Endodermal cell (in vitro differentiated cells): ENCODE measurements around the gene ID2. TPM values are rescaled to one million over a fixed set of nuclear protein-coding genes. Genes with fewer than 3 reads are reported as not detected.

Source experiments
- DNase-seq: peaks from one replicate; pipeline ENCODE4 v3.0.0-alpha.2; 2017
- H3K27ac ChIP-seq: 2 replicates; pipeline ENCODE4 v1.5.1; 2013; ENCODE audit warnings: mild to moderate bottlenecking, low read depth, low read length, moderate library complexity
- H3K27me3 ChIP-seq: 2 replicates; pipeline ENCODE4 v1.6.1; 2013; ENCODE audit warnings: mild to moderate bottlenecking, low read length, moderate library complexity; ENCODE audit not compliant: insufficient read depth, control insufficient read depth, poor library complexity, severe bottlenecking
- H3K36me3 ChIP-seq: 2 replicates; pipeline ENCODE4 v1.7.0; 2013; ENCODE audit warnings: mild to moderate bottlenecking, low read length, moderate library complexity; ENCODE audit not compliant: control insufficient read depth, insufficient read depth
- H3K4me1 ChIP-seq: one replicate; pipeline ENCODE4 v1.7.0; 2013; ENCODE audit warnings: low read length; ENCODE audit not compliant: control insufficient read depth, insufficient read depth
- H3K4me3 ChIP-seq: 2 replicates; pipeline ENCODE4 v1.5.1; 2013; ENCODE audit warnings: mild to moderate bottlenecking, low read length, moderate library complexity
- H3K9ac ChIP-seq: 2 replicates; pipeline ENCODE4 v1.6.1; 2013; ENCODE audit warnings: mild to moderate bottlenecking, low read length, moderate library complexity; ENCODE audit not compliant: poor library complexity, severe bottlenecking; ENCODE audit errors: extremely low read depth
- H3K9me3 ChIP-seq: 2 replicates; pipeline ENCODE4 v1.6.1; 2013; ENCODE audit warnings: mild to moderate bottlenecking, low read length, moderate library complexity; ENCODE audit not compliant: control insufficient read depth
- H3K27ac Mint-ChIP-seq: 2 replicates; pipeline ENCODE4 v1.8.0; 2020; ENCODE audit warnings: mixed read lengths
- H3K27me3 Mint-ChIP-seq: 2 replicates; pipeline ENCODE4 v1.8.0; 2021; ENCODE audit warnings: mild to moderate bottlenecking, mixed read lengths; ENCODE audit not compliant: insufficient read depth
- H3K36me3 Mint-ChIP-seq: 2 replicates; pipeline ENCODE4 v1.8.0; 2020; ENCODE audit warnings: low read depth, mixed read lengths
- H3K4me1 Mint-ChIP-seq: 2 replicates; pipeline ENCODE4 v1.8.0; 2020; ENCODE audit warnings: mixed read lengths
- H3K4me3 Mint-ChIP-seq: 2 replicates; pipeline ENCODE4 v1.8.0; 2020; ENCODE audit warnings: mild to moderate bottlenecking, moderate library complexity, mixed read lengths
- H3K9me3 Mint-ChIP-seq: 2 replicates; pipeline ENCODE4 v1.8.0; 2020; ENCODE audit warnings: mild to moderate bottlenecking, mixed read lengths
- WGBS, 2 experiments: methylation state at CpG; one replicate each; pipeline versions ENCODE4 v1.1.5 to v1.1.7; 2013; ENCODE audit warnings: missing lambda C conversion rate in 2 of 2, mixed read lengths in 1 of 2; ENCODE audit not compliant: insufficient coverage in 1 of 2, insufficient read length in 1 of 2; 5-methylcytosine and 5-hydroxymethylcytosine counted together
- total RNA-seq, 2 donors: library from RNA; stranded (reverse); fragmentation: NEBNext Ultra II Directional in 1 of 2; extraction: Animal tissue kit (Norgen Biotek cat#: 25700) in 1 of 2; gene quantifications; 2 replicates in 1 of 2; 3 replicates in 1 of 2; pipeline ENCODE4 v1.2.1, GENCODE V29; 2021
- TF ChIP-seq, protein P1 (sequence below): fragments of 200-600 bp; sonication (generic); conservative IDR thresholded peaks from 2 replicates; pipeline ENCODE4 v1.5.0; 2021; ENCODE audit warnings: antibody characterized with exemption, mild to moderate bottlenecking

ID2 gene
- total RNA-seq, 2 donors from 2014 or later = 83.5 to 91.2 TPM

DNA sequence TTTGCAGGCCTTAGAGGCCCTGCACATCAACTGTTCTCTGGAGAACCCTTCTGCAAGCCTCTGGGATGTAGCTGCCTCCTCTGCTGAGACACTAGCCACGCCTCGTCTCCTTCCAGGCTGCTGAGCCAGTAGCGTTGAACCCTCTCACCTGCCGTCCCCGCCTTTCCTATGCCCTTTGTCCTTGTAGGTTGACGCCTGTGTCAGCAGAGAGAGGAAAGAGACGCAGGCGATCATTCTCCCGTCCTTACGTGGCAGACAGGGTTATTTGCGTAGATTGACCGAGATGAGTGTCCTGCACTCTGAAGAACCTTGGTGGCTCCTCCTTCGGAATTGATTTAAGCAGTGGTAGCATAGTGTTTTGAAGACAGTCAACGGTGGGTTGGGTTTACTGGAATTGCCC, 27.8 kb downstream of the ID2 start:
- no peak for DNase-seq
- Histone ChIP-seq H3K9ac (no peak overlapping the region), H3K27me3 (no peaks in the 10 kb centered on the region), H3K4me1 (no peaks in the 10 kb centered on the region), H3K4me3 (no peak overlapping the region), H3K9me3 (no peaks in the 10 kb centered on the region), H3K27ac (no peak overlapping the region), H3K36me3 (no peaks in the 10 kb centered on the region)
- H3K9me3 Mint-ChIP-seq = peaks cover 12% of the 10 kb centered on the region
- no peaks in the 10 kb centered on the region for H3K36me3 Mint-ChIP-seq
- H3K27me3 Mint-ChIP-seq = peaks cover 3% of the 10 kb centered on the region
- TF ChIP-seq, protein P1, sequence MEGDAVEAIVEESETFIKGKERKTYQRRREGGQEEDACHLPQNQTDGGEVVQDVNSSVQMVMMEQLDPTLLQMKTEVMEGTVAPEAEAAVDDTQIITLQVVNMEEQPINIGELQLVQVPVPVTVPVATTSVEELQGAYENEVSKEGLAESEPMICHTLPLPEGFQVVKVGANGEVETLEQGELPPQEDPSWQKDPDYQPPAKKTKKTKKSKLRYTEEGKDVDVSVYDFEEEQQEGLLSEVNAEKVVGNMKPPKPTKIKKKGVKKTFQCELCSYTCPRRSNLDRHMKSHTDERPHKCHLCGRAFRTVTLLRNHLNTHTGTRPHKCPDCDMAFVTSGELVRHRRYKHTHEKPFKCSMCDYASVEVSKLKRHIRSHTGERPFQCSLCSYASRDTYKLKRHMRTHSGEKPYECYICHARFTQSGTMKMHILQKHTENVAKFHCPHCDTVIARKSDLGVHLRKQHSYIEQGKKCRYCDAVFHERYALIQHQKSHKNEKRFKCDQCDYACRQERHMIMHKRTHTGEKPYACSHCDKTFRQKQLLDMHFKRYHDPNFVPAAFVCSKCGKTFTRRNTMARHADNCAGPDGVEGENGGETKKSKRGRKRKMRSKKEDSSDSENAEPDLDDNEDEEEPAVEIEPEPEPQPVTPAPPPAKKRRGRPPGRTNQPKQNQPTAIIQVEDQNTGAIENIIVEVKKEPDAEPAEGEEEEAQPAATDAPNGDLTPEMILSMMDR = no peak
- WGBS, 2 experiments = 82 to 89% methylated on average over 12 to 14 of the region's 14 CpGs
- H3K4me1 Mint-ChIP-seq = peaks cover 14% of the 10 kb centered on the region
- H3K27ac Mint-ChIP-seq = peak overlapping the region; percentile 23
- no peak overlapping the region for H3K4me3 Mint-ChIP-seq

DNA sequence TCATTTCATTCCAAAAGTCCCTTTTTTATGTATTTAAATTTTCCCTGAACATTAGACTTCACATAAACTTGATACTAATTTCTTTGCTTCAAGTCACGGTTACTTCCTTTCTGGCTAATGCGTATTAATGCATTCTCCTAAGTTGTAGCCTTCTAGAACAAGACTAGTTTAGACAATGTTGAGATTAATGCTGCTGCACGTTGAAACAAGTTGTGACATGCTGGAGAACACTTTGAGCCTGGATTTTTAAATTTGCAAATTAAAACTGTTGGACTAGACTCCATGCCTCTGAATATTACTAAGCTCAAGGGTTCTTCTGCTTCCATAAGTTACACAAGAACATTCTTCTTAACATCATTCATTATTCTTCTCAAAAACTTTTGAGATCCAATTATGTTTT, 29.1 kb downstream of the ID2 start:
- H3K27ac Mint-ChIP-seq = no peak overlapping the region
- TF ChIP-seq, protein P1 = no peak
- H3K4me1 Mint-ChIP-seq = peaks cover 14% of the 10 kb centered on the region
- no peaks in the 10 kb centered on the region for H3K36me3 Mint-ChIP-seq
- Histone ChIP-seq H3K27ac (no peak overlapping the region), H3K4me1 (no peaks in the 10 kb centered on the region), H3K4me3 (no peak overlapping the region), H3K36me3 (no peaks in the 10 kb centered on the region), H3K9ac (no peak overlapping the region), H3K9me3 (no peaks in the 10 kb centered on the region), H3K27me3 (no peaks in the 10 kb centered on the region)
- no peak for DNase-seq
- H3K4me3 Mint-ChIP-seq = no peak overlapping the region
- peaks cover 12% of the 10 kb centered on the region for H3K9me3 Mint-ChIP-seq
- peaks cover 3% of the 10 kb centered on the region for H3K27me3 Mint-ChIP-seq
- WGBS, 2 experiments = 90 to 91% methylated on average over 3 of the region's 3 CpGs

DNA sequence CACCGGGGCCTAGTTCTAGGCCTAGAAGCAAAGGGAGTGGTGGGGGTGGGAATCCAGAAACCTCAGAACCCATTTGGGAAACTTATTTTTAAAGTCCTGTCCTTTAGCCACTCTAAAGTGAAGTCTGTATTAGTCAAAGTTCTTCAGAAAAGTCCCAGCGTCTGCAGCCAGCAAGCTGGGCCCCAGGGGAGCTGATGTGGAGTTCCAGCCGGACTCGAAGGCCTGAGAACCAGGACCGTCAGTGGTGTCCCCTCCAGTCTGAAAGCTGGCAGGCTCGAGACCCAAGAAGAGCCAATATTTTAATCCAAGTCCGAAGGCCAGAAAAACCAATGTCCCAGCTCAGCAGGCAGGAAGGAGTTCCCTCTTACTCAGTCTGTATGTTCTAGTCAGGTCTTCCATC, 32.4 kb downstream of the ID2 start:
- H3K36me3 Mint-ChIP-seq = no peaks in the 10 kb centered on the region
- WGBS, 2 experiments = 92 to 94% methylated on average over 6 to 7 of the region's 7 CpGs

More for the DNA sequence above, 32.4 kb downstream of the ID2 start:
- H3K27ac Mint-ChIP-seq = no peak overlapping the region
- Histone ChIP-seq H3K4me3 (no peak overlapping the region), H3K4me1 (no peaks in the 10 kb centered on the region), H3K36me3 (no peaks in the 10 kb centered on the region), H3K27ac (no peak overlapping the region), H3K9me3 (no peaks in the 10 kb centered on the region), H3K9ac (no peak overlapping the region), H3K27me3 (no peaks in the 10 kb centered on the region)
- H3K27me3 Mint-ChIP-seq = peaks cover 3% of the 10 kb centered on the region
- DNase-seq = no peak
- no peak overlapping the region for H3K4me3 Mint-ChIP-seq
- H3K4me1 Mint-ChIP-seq = peaks cover 14% of the 10 kb centered on the region
- TF ChIP-seq, protein P1 = no peak
- peaks cover under 1% of the 10 kb centered on the region for H3K9me3 Mint-ChIP-seq
